ENCODE data around the gene TPRG1. TPM values are rescaled to one million over a fixed set of nuclear protein-coding genes. Genes with fewer than 3 reads are reported as not detected.

The TPRG1 gene
- total RNA-seq, 6 experiments from 2014 or later, result 8.0 to 33.6 (median 18.1) TPM

DNA sequence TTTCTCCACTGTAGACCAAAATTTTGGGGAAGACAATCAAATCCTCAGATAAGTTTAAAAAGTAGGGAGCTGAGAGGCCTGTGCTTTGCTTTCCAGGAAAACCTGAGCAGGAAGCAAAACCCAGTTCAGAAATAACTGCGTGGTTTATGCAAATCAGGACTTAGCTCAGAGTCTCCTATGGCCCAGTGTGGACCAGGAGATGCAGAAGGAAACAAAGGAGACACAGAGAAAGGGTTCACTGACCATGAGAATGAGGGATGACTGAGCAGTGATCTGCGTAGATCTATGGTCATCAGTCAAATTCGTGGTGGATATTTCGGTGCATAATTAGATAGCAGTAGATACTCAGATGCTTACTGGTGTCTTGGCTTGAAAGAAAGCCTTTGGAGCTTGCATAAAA lies 196.6 kb downstream of the TPRG1 start:
- Histone ChIP-seq H3K4me1 (no peaks in the 10 kb centered on the region), H3K4me3 (no peak overlapping the region), H3K27ac (no peak overlapping the region), H3K9me3 (no peaks in the 10 kb centered on the region), H3K36me3 (no peaks in the 10 kb centered on the region), H3K27me3 (no peaks in the 10 kb centered on the region)
- no peak for DNase-seq
- TF ChIP-seq, protein P1, sequence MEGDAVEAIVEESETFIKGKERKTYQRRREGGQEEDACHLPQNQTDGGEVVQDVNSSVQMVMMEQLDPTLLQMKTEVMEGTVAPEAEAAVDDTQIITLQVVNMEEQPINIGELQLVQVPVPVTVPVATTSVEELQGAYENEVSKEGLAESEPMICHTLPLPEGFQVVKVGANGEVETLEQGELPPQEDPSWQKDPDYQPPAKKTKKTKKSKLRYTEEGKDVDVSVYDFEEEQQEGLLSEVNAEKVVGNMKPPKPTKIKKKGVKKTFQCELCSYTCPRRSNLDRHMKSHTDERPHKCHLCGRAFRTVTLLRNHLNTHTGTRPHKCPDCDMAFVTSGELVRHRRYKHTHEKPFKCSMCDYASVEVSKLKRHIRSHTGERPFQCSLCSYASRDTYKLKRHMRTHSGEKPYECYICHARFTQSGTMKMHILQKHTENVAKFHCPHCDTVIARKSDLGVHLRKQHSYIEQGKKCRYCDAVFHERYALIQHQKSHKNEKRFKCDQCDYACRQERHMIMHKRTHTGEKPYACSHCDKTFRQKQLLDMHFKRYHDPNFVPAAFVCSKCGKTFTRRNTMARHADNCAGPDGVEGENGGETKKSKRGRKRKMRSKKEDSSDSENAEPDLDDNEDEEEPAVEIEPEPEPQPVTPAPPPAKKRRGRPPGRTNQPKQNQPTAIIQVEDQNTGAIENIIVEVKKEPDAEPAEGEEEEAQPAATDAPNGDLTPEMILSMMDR (IDR thresholded peaks at IDR 0.05), result no peak
- TF ChIP-seq POLR2A (IDR thresholded peaks at IDR 0.05), result no peak
- no peak for ATAC-seq
- intact Hi-C loops (cut with DNase I), result no loop called here
- WGBS (ENCODE audit: insufficient coverage, low coverage, low lambda C conversion rate, missing lambda C conversion rate), result 54% methylated on average over 4 of the region's 4 CpGs

DNA sequence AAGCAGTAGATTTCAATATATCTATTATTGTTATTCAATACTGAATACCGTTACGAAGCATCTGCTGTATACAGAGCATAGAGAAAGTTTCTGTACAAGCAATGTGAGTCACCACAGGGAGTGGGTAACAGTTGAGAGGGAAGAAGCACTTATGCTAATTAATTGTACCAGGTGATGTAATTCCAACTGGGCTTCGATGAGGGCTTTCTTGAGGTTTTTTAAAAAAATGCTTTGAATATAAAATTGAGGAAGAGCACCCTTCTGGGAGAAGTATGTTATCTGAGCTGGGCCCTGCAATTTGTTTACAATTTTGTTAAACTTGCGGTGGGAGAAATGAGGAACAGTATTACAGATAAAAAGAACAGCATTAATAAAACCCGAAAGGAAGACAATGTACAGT lies 197.9 kb downstream of the TPRG1 start:
- TF ChIP-seq, protein P1 (IDR thresholded peaks at IDR 0.05), result no peak
- TF ChIP-seq POLR2A (IDR thresholded peaks at IDR 0.05), result no peak
- WGBS (ENCODE audit: insufficient coverage, low coverage, low lambda C conversion rate, missing lambda C conversion rate), result 72% methylated on average over 5 of the region's 5 CpGs
- H3K36me3 ChIP-seq, result no peaks in the 10 kb centered on the region

DNA sequence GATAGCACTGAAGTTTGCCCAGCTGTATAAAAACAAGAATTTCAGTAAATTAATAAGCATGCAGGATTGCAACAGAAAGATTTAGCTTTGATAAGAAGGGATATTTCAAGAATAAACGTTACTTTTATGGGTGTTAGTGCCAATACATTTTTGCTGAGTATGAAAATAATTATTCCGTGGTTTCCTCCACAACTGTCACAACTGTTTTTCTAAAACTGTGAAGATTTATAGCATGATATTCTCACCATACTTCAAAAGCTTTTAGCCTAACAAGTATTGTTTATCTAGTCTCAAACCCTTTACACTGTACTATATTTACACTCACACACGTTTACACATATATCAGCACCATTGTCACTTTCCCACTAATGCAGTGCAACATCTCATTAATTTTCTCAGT lies 200.5 kb downstream of the TPRG1 start:
- TF ChIP-seq, protein P1 (IDR thresholded peaks at IDR 0.05), result no peak
- no peak for TF ChIP-seq POLR2A (IDR thresholded peaks at IDR 0.05)
- DNase-seq (no peak), ATAC-seq (no peak)
- Histone ChIP-seq H3K4me1 (no peaks in the 10 kb centered on the region), H3K27me3 (no peaks in the 10 kb centered on the region), H3K36me3 (no peaks in the 10 kb centered on the region), H3K4me3 (no peak overlapping the region), H3K9me3 (no peaks in the 10 kb centered on the region), H3K27ac (no peak overlapping the region)
- intact Hi-C loops (cut with DNase I), result no loop called here
- 31% methylated on average over 3 of the region's 3 CpGs for WGBS (ENCODE audit: insufficient coverage, low coverage, low lambda C conversion rate, missing lambda C conversion rate)

More for the DNA sequence above, 197.9 kb downstream of the TPRG1 start:
- Histone ChIP-seq H3K9me3 (no peaks in the 10 kb centered on the region), H3K27ac (no peak overlapping the region), H3K27me3 (no peaks in the 10 kb centered on the region), H3K4me1 (no peaks in the 10 kb centered on the region), H3K4me3 (no peak overlapping the region)
- no peak for ATAC-seq
- DNase-seq, result no peak
- intact Hi-C loops (cut with DNase I), result no loop called here

All from right lobe of liver (tissue), 6 donors.